ENCODE measurements around the gene ADCY1. TPM values are rescaled to one million over a fixed set of nuclear protein-coding genes. Genes with fewer than 3 reads are reported as not detected.

ADCY1 gene
- total RNA-seq, 1 experiment from 2014 or later: not detected

DNA sequence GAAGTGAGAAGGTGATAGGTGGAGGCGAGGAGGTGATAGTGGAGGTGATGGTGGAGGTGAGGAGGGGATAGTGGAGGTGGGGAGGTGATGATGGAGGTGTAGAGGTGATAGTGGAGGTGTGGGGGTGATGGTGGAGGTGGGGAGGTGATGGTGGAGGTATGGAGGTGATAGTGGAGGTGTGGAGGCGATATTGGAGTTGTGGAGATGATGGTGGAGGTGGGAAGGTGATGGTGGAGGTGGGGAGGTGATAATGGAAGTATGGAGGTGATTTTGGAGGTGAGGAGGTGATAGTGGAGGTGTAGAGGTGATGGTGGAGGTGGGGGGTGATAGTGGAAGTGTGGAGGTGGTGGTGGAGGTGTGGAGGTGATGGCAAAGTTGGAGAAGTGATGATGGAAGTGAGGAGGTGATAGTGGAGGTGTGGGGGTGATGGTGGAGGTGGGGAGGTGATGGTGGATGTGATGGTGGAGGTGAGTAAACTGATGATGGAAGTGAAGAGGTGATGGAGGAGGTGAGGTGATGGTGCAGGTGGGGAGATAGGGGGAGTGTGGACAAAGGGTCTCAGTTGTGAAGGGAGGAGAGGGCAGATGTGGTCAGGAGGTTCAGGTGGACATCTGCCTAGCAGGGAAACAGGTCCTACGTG, 36.6 kb downstream of the ADCY1 start:
- Histone ChIP-seq H3K9me3 (ENCODE audit: insufficient read depth, low read depth) (no peaks in the 10 kb centered on the region), H3K4me2 (no peak overlapping the region), H3K9me2 (ENCODE audit: insufficient read depth) (no peaks in the 10 kb centered on the region), H3F3A (ENCODE audit: insufficient read depth, low read depth) (no peaks in the 10 kb centered on the region), H4K20me1 (ENCODE audit: insufficient read depth) (no peaks in the 10 kb centered on the region), H2AFZ (no peak overlapping the region), H3K4me1 (replicated peaks; ENCODE audit: insufficient read depth) (no peaks in the 10 kb centered on the region), H3K27ac (no peak overlapping the region), H3K27me3 (ENCODE audit: insufficient read depth, low read depth) (peaks cover 51% of the 10 kb centered on the region), H3K79me2 (ENCODE audit: low read depth) (no peaks in the 10 kb centered on the region), H3K4me3 (no peak overlapping the region), H3K36me3 (ENCODE audit: low read depth) (no peaks in the 10 kb centered on the region)
- POLR2A ChIA-PET (ENCODE audit: unreplicated experiment): no interaction called here
- intact Hi-C loops (cut with micrococcal nuclease; ENCODE audit: unreplicated experiment): no loop called here
- BruUV-seq (replicated peaks): no TSS peak
- DNase-seq: no peak
- no peak for TF ChIP-seq EZH2 (IDR thresholded peaks at IDR 0.05; ENCODE audit: low read depth)
- TF ChIP-seq, protein P1, sequence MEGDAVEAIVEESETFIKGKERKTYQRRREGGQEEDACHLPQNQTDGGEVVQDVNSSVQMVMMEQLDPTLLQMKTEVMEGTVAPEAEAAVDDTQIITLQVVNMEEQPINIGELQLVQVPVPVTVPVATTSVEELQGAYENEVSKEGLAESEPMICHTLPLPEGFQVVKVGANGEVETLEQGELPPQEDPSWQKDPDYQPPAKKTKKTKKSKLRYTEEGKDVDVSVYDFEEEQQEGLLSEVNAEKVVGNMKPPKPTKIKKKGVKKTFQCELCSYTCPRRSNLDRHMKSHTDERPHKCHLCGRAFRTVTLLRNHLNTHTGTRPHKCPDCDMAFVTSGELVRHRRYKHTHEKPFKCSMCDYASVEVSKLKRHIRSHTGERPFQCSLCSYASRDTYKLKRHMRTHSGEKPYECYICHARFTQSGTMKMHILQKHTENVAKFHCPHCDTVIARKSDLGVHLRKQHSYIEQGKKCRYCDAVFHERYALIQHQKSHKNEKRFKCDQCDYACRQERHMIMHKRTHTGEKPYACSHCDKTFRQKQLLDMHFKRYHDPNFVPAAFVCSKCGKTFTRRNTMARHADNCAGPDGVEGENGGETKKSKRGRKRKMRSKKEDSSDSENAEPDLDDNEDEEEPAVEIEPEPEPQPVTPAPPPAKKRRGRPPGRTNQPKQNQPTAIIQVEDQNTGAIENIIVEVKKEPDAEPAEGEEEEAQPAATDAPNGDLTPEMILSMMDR (conservative IDR thresholded peaks at IDR 0.05): no peak
- CTCF ChIA-PET: no interaction called here

- Histone ChIP-seq H2AFZ (no peak overlapping the region), H3K4me3 (no peak overlapping the region), H3K9me3 (ENCODE audit: insufficient read depth, low read depth) (0 out of 2 replicates have a peak, but pooled peaks cover 3% of the 10 kb centered on the region), H3F3A (ENCODE audit: insufficient read depth, low read depth) (no peaks in the 10 kb centered on the region), H3K27ac (no peak overlapping the region), H3K27me3 (ENCODE audit: insufficient read depth, low read depth) (peaks cover 45% of the 10 kb centered on the region), H3K79me2 (ENCODE audit: low read depth) (no peaks in the 10 kb centered on the region), H3K4me1 (replicated peaks; ENCODE audit: insufficient read depth) (no peaks in the 10 kb centered on the region), H3K4me2 (no peak overlapping the region), H3K9me2 (ENCODE audit: insufficient read depth) (no peaks in the 10 kb centered on the region), H3K36me3 (ENCODE audit: low read depth) (no peaks in the 10 kb centered on the region), H4K20me1 (ENCODE audit: insufficient read depth) (no peaks in the 10 kb centered on the region)
- no peak for DNase-seq
- CTCF ChIA-PET: no interaction called here
- POLR2A ChIA-PET (ENCODE audit: unreplicated experiment): no interaction called here
- BruUV-seq (replicated peaks): no TSS peak
- TF ChIP-seq EZH2 (IDR thresholded peaks at IDR 0.05; ENCODE audit: low read depth): no peak
- TF ChIP-seq, protein P1 (conservative IDR thresholded peaks at IDR 0.05): 0 out of 2 replicates have a peak, but pooled peaks have one; percentile 21
- intact Hi-C loops (cut with micrococcal nuclease; ENCODE audit: unreplicated experiment): no loop called here
Observed at GRCh38 chr7:45617166-45617565, 43.0 kb downstream of the ADCY1 start.

GRCh38 chr7:45622058-45622457, 47.9 kb downstream of the ADCY1 start:
- Histone ChIP-seq H3K27me3 (ENCODE audit: insufficient read depth, low read depth) (peaks cover 86% of the 10 kb centered on the region), H3K36me3 (ENCODE audit: low read depth) (no peaks in the 10 kb centered on the region), H3K4me2 (no peak overlapping the region), H4K20me1 (ENCODE audit: insufficient read depth) (no peaks in the 10 kb centered on the region), H3K4me3 (no peak overlapping the region), H3K4me1 (replicated peaks; ENCODE audit: insufficient read depth) (no peaks in the 10 kb centered on the region), H3F3A (ENCODE audit: insufficient read depth, low read depth) (no peaks in the 10 kb centered on the region), H3K79me2 (ENCODE audit: low read depth) (no peaks in the 10 kb centered on the region), H3K9me3 (ENCODE audit: insufficient read depth, low read depth) (0 out of 2 replicates have a peak, but pooled peaks cover 3% of the 10 kb centered on the region), H3K9me2 (ENCODE audit: insufficient read depth) (no peaks in the 10 kb centered on the region), H3K27ac (no peak overlapping the region), H2AFZ (no peak overlapping the region)
- no TSS peak for BruUV-seq (replicated peaks)
- ChIA-PET POLR2A (ENCODE audit: unreplicated experiment) (no interaction called here), CTCF (no interaction called here)
- DNase-seq: no peak
- TF ChIP-seq EZH2 (IDR thresholded peaks at IDR 0.05; ENCODE audit: low read depth): no peak
- TF ChIP-seq, protein P1 (conservative IDR thresholded peaks at IDR 0.05): no peak
- intact Hi-C loops (cut with micrococcal nuclease; ENCODE audit: unreplicated experiment): no loop called here
